Measurements from ENCODE around the gene MBOAT1. TPM values are rescaled to one million over a fixed set of nuclear protein-coding genes. Genes with fewer than 3 reads are reported as not detected.

Gene MBOAT1
- polyA plus RNA-seq, 1 experiment, result 2.7 TPM

DNA sequence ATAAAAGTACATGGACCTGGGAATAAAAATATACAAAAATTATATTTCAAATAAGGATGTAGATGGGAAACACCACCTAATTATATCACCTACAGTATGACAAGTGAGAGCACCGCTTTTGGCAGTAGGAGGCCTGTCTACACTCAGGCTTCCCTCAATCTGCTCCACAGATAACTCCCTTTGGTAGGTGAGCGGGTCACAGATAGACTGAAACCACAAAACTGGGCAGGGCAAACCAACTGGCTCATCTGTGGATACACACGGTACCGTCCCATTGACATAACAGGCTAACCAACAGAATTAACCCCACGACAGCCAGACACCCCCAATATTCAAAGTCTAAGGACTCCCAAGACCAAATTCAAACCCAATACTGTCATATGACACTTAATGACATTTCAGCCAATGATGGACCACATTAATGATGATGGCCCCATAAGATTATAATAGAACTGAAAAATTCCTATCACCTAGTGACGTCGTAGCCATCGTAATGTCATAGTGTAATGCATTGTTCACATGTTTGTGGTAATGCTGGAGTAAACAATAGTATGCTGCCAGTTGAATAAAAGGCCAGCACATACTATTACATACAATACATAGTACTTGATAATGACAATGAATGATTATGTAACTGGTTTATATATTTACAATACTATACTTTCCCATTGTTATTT, 109.7 kb downstream of the MBOAT1 start:
- H3K27me3 ChIP-seq (ENCODE audit: control insufficient read depth, insufficient read depth, low read length), result no peaks in the 10 kb centered on the region
- DNase-seq (ENCODE audit: low read depth), result no peak
- H3K4me3 ChIP-seq (ENCODE audit: low read depth, low read length), result no peak overlapping the region
- H3K36me3 ChIP-seq (ENCODE audit: control insufficient read depth, insufficient read depth, low read length), result no peaks in the 10 kb centered on the region
- TF ChIP-seq, protein P1, sequence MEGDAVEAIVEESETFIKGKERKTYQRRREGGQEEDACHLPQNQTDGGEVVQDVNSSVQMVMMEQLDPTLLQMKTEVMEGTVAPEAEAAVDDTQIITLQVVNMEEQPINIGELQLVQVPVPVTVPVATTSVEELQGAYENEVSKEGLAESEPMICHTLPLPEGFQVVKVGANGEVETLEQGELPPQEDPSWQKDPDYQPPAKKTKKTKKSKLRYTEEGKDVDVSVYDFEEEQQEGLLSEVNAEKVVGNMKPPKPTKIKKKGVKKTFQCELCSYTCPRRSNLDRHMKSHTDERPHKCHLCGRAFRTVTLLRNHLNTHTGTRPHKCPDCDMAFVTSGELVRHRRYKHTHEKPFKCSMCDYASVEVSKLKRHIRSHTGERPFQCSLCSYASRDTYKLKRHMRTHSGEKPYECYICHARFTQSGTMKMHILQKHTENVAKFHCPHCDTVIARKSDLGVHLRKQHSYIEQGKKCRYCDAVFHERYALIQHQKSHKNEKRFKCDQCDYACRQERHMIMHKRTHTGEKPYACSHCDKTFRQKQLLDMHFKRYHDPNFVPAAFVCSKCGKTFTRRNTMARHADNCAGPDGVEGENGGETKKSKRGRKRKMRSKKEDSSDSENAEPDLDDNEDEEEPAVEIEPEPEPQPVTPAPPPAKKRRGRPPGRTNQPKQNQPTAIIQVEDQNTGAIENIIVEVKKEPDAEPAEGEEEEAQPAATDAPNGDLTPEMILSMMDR (IDR thresholded peaks at IDR 0.05; ENCODE audit: insufficient read depth, low read depth, low read length), result no peak
- ChIA-PET CTCF (no interaction called here), POLR2A (no interaction called here)

DNA sequence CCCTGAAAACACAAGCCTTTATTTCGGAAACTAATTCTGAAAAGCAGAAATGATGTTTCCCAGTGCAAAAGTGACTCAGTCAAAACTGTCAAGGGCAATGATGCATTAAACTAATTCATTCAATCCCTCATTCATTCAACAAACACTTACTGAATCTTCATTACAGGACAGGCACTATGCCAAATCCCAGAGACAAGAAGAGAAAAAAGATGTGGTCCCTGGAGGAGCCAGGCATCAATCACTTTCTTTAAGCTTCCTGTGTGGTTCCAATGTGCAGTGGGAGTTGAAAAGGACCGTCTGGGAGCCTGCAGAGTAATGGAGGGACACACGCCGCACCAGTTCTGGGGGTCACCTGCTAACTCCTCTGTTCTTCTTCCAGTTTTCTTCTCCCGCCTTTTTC, 113.1 kb downstream of the MBOAT1 start:
- H3K4me3 ChIP-seq (ENCODE audit: low read depth, low read length), result no peak overlapping the region
- H3K36me3 ChIP-seq (ENCODE audit: control insufficient read depth, insufficient read depth, low read length), result no peaks in the 10 kb centered on the region
- H3K27me3 ChIP-seq (ENCODE audit: control insufficient read depth, insufficient read depth, low read length), result no peaks in the 10 kb centered on the region
- CTCF ChIA-PET, result no interaction called here
- POLR2A ChIA-PET, result no interaction called here
- TF ChIP-seq, protein P1 (IDR thresholded peaks at IDR 0.05; ENCODE audit: insufficient read depth, low read depth, low read length), result no peak
- no peak for DNase-seq (ENCODE audit: low read depth)

DNA sequence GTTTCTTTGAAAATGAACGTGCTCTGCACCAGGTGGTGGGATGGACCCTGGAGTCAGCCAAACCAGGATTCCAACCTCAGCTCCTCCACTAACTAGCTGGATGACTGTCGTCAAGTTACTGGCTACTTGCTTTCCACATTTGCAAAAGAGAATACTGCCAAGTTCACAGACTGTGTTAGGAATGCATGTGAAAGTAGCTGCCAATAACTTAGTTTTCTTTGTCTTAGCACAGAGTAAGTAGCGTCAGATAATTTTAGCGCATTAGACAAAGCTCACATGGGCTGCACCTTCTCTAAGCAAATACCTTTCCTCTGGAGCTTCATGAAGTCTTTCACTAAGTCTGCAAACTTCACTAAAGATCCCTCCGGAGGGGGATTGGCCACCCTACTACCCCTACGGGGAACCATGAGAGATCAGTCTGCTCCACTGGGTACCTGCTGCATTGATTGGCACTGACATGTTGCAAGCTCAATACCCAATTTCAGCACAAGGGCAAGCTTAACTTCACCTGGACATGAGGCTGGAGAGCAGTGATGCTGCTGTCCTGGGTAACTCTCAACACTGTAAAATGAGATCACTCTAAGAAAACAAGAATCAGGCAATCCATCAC, 113.9 kb downstream of the MBOAT1 start:
- no peaks in the 10 kb centered on the region for H3K27me3 ChIP-seq (ENCODE audit: control insufficient read depth, insufficient read depth, low read length)
- no peak for DNase-seq (ENCODE audit: low read depth)
- ChIA-PET POLR2A (no interaction called here), CTCF (interaction anchor here (1.5 to 1.9 kb wide), 2 partner anchors 28 to 430 kb away, joined by 6 to 9 read pairs; no protein-coding TSS in a partner anchor)
- no peaks in the 10 kb centered on the region for H3K36me3 ChIP-seq (ENCODE audit: control insufficient read depth, insufficient read depth, low read length)
- TF ChIP-seq, protein P1 (IDR thresholded peaks at IDR 0.05; ENCODE audit: insufficient read depth, low read depth, low read length), result no peak
- H3K4me3 ChIP-seq (ENCODE audit: low read depth, low read length), result no peak overlapping the region

DNA sequence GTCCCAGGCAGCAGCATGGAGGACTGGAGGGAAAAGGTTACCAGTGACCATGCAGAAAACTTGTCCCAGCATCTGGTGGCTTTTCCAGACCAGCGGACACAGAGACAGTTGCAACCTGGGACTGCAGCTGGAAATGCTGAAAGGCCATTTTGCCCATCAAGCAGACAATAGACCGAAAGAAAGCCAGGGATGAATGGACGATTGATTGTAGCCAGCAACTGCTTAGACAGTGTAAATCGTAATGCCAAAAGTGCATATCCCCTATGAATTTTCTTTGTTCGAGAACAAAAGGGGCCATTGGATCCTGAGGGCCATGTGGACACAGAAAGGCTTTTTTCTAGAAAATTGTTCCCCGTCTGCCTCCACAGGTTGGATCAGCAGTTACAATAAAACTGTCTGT, 115.7 kb downstream of the MBOAT1 start:
- TF ChIP-seq, protein P1 (IDR thresholded peaks at IDR 0.05; ENCODE audit: insufficient read depth, low read depth, low read length), result no peak
- DNase-seq (ENCODE audit: low read depth), result no peak
- Histone ChIP-seq H3K36me3 (ENCODE audit: control insufficient read depth, insufficient read depth, low read length) (no peaks in the 10 kb centered on the region), H3K27me3 (ENCODE audit: control insufficient read depth, insufficient read depth, low read length) (no peaks in the 10 kb centered on the region), H3K4me3 (ENCODE audit: low read depth, low read length) (no peak overlapping the region)
- POLR2A ChIA-PET, result no interaction called here
- CTCF ChIA-PET, result interaction anchor here (0.9 to 1.9 kb wide), 3 partner anchors 14 to 432 kb away, joined by 3 to 9 read pairs (median 3); no protein-coding TSS in a partner anchor

- H3K27me3 ChIP-seq (ENCODE audit: control insufficient read depth, insufficient read depth, low read length), result no peaks in the 10 kb centered on the region
- H3K4me3 ChIP-seq (ENCODE audit: low read depth, low read length), result no peak overlapping the region
- CTCF ChIA-PET, result no interaction called here
- TF ChIP-seq, protein P1 (IDR thresholded peaks at IDR 0.05; ENCODE audit: insufficient read depth, low read depth, low read length), result no peak
- no peak for DNase-seq (ENCODE audit: low read depth)
- no peaks in the 10 kb centered on the region for H3K36me3 ChIP-seq (ENCODE audit: control insufficient read depth, insufficient read depth, low read length)
- POLR2A ChIA-PET, result no interaction called here
Observed at GRCh38 chr6:20095436-20095835, 116.8 kb downstream of the MBOAT1 start.

All from BJ (cell line).